ENCODE data around the gene BAMBI. TPM values are rescaled to one million over a fixed set of nuclear protein-coding genes. Genes with fewer than 3 reads are reported as not detected.

BAMBI gene
- total RNA-seq, 4 donors from 2014 or later: 0.53 to 10.7 (median 2.5) TPM; not detected in 1

- peaks cover 0 to 3% of the 10 kb centered on the region in 2 donors for H3K27me3 ChIP-seq
- no peak for DNase-seq
- TF ChIP-seq CTCF (IDR thresholded peaks at IDR 0.05) (no peak), POLR2A (IDR thresholded peaks at IDR 0.05) (no peak)
- peaks cover 0 to 27% (median 4%) of the 10 kb centered on the region in 4 donors for H3K4me1 ChIP-seq
- peaks cover 0 to 4% (median 0%) of the 10 kb centered on the region in 4 donors for H3K9me3 ChIP-seq
- H3K36me3 ChIP-seq: no peaks in the 10 kb centered on the region
- peak overlapping the region in 2 of 4 donors; percentile 72 to 81 for H3K4me3 ChIP-seq
- no peak overlapping the region for H3K27ac ChIP-seq
These were observed 1.6 kb downstream of the BAMBI start for GRCh38 chr10:28678687-28679457.

- Histone ChIP-seq H3K9me3 (peaks cover 0 to 4% (median 0%) of the 10 kb centered on the region in 4 donors), H3K27ac (no peak overlapping the region), H3K27me3 (peaks cover 0 to 3% of the 10 kb centered on the region in 2 donors), H3K4me1 (peaks cover 0 to 27% (median 4%) of the 10 kb centered on the region in 4 donors), H3K36me3 (no peaks in the 10 kb centered on the region), H3K4me3 (peak overlapping the region in 2 of 4 donors; percentile 72 to 81)
- TF ChIP-seq POLR2A (IDR thresholded peaks at IDR 0.05) (no peak), CTCF (IDR thresholded peaks at IDR 0.05) (peak in 4 of 6 experiments; percentile 17 to 42 (median 24))
- DNase-seq: no peak
These were observed 2.4 kb downstream of the BAMBI start for GRCh38 chr10:28679581-28680357.

GRCh38 chr10:28680358-28680752 is 3.0 kb downstream of the BAMBI start:
- no peak overlapping the region for H3K4me3 ChIP-seq

GRCh38 chr10:28681291-28681763 is 4.0 kb downstream of the BAMBI start:
- no peak for DNase-seq
- no peak overlapping the region for H3K4me3 ChIP-seq
- peaks cover 0 to 4% (median 0%) of the 10 kb centered on the region in 4 donors for H3K9me3 ChIP-seq
- no peaks in the 10 kb centered on the region for H3K36me3 ChIP-seq
- peaks cover 0 to 3% of the 10 kb centered on the region in 2 donors for H3K27me3 ChIP-seq
- peaks cover 0 to 27% (median 4%) of the 10 kb centered on the region in 4 donors for H3K4me1 ChIP-seq
- TF ChIP-seq POLR2A (IDR thresholded peaks at IDR 0.05) (no peak), CTCF (IDR thresholded peaks at IDR 0.05) (no peak)
- H3K27ac ChIP-seq: no peak overlapping the region

More at GRCh38 chr10:28680358-28680752, 3.0 kb downstream of the BAMBI start:
- DNase-seq: no peak
- Histone ChIP-seq H3K36me3 (no peaks in the 10 kb centered on the region), H3K4me1 (peaks cover 0 to 27% (median 4%) of the 10 kb centered on the region in 4 donors), H3K27ac (no peak overlapping the region), H3K9me3 (peaks cover 0 to 4% (median 0%) of the 10 kb centered on the region in 4 donors), H3K27me3 (peaks cover 0 to 3% of the 10 kb centered on the region in 2 donors)
- TF ChIP-seq CTCF (IDR thresholded peaks at IDR 0.05): no peak
- no peak for TF ChIP-seq POLR2A (IDR thresholded peaks at IDR 0.05)

- Histone ChIP-seq H3K4me3 (no peak overlapping the region), H3K9me3 (peaks cover 0 to 4% (median 0%) of the 10 kb centered on the region in 4 donors), H3K36me3 (no peaks in the 10 kb centered on the region), H3K4me1 (peaks cover 0 to 20% (median 2%) of the 10 kb centered on the region in 4 donors), H3K27ac (no peak overlapping the region), H3K27me3 (no peaks in the 10 kb centered on the region)
- TF ChIP-seq POLR2A (IDR thresholded peaks at IDR 0.05) (no peak), CTCF (IDR thresholded peaks at IDR 0.05) (no peak)
- no peak for DNase-seq
These were observed 4.8 kb downstream of the BAMBI start for GRCh38 chr10:28681928-28682750.
